HEK293 (cell line): ENCODE measurements around the gene ROCK1.

Experiments used
- BCL11A ChIP-seq: fragments of 450-650 bp; formaldehyde crosslinking; IDR thresholded peaks from 2 replicates; pipeline ENCODE4 v1.5.1; 2016; ENCODE audit warnings: low read depth, missing biosample characterization, missing genetic modification characterization
- GLI4 ChIP-seq: fragments of 450-650 bp; formaldehyde crosslinking; IDR thresholded peaks from 2 replicates; pipeline ENCODE4 v1.5.1; 2016; ENCODE audit warnings: missing biosample characterization, missing genetic modification characterization
- IKZF3 ChIP-seq: fragments of 450-650 bp; IDR thresholded peaks from 2 replicates; pipeline ENCODE4 v1.5.0; 2018; ENCODE audit warnings: missing biosample characterization, mild to moderate bottlenecking, missing genetic modification characterization, moderate library complexity
- KLF10 ChIP-seq: fragments of 450-650 bp; IDR thresholded peaks from 2 replicates; pipeline ENCODE4 v1.5.1; 2018; ENCODE audit warnings: missing biosample characterization, mild to moderate bottlenecking, missing genetic modification characterization
- ZBTB7A ChIP-seq: fragments of 450-650 bp; formaldehyde crosslinking; IDR thresholded peaks from 2 replicates; pipeline ENCODE4 v1.5.1; 2016; ENCODE audit warnings: low read depth, missing biosample characterization, missing genetic modification characterization
- ZNF311 ChIP-seq: fragments of 450-650 bp; formaldehyde crosslinking; IDR thresholded peaks from 2 replicates; pipeline ENCODE4 v1.5.1; 2017; ENCODE audit warnings: missing biosample characterization, missing genetic modification characterization, borderline replicate concordance
- ZNF501 ChIP-seq: fragments of 450-650 bp; formaldehyde crosslinking; IDR thresholded peaks from 2 replicates; pipeline ENCODE4 v1.5.1; 2016; ENCODE audit warnings: missing biosample characterization, missing genetic modification characterization
- ZNF549 ChIP-seq: fragments of 450-650 bp; IDR thresholded peaks from 2 replicates; pipeline ENCODE4 v1.5.1; 2018; ENCODE audit warnings: missing biosample characterization, missing genetic modification characterization, mild to moderate bottlenecking, inconsistent platforms, moderate library complexity
- ZNF654 ChIP-seq: fragments of 450-650 bp; formaldehyde crosslinking; IDR thresholded peaks from 2 replicates; pipeline ENCODE4 v1.5.1; 2016; ENCODE audit warnings: low read depth, missing biosample characterization, missing genetic modification characterization
- TF ChIP-seq, protein P1 (sequence below): fragments of 450-650 bp; formaldehyde crosslinking; IDR thresholded peaks from 2 replicates; pipeline ENCODE4 v1.5.1; 2016; ENCODE audit warnings: missing biosample characterization, missing genetic modification characterization
- TF ChIP-seq, protein P2 (sequence below): fragments of 450-650 bp; formaldehyde crosslinking; IDR thresholded peaks from 2 replicates; pipeline ENCODE4 v1.5.1; 2016; ENCODE audit warnings: missing biosample characterization, missing genetic modification characterization
- TF ChIP-seq, protein P3 (sequence below): sonication (generic); formaldehyde crosslinking; IDR thresholded peaks from 2 replicates; pipeline ENCODE4 v1.8.1; 2022; ENCODE audit warnings: mild to moderate bottlenecking, moderate library complexity, missing genetic modification reagents
- TF ChIP-seq, protein P4 (sequence below): fragments of 450-650 bp; formaldehyde crosslinking; IDR thresholded peaks from 2 replicates; pipeline ENCODE4 v1.5.1; 2016; ENCODE audit warnings: missing biosample characterization, missing genetic modification characterization

DNA sequence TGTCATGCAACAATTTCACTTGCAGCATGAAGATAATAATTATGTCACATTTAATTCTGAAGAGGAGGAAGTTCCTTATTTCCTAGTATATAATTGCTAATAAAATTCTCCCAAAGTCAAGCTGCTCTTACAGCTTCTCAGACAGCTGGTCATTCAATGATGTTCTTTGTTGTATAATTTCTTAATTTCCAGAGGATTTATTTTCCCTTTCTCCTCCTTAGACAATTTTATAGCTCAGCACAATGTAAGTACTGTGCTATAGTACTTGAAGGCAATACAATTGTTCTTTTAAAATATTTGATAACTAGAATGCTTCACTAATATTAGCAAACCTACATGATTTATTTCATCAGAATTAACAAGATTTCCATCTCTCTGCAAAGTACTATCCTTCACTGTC is 73.4 kb downstream of the ROCK1 start:
- no peak for TF ChIP-seq ZNF501
- no peak for TF ChIP-seq ZNF549 (tag by site-specific recombination)
- TF ChIP-seq ZBTB7A (tag by site-specific recombination): no peak
- TF ChIP-seq, protein P1, sequence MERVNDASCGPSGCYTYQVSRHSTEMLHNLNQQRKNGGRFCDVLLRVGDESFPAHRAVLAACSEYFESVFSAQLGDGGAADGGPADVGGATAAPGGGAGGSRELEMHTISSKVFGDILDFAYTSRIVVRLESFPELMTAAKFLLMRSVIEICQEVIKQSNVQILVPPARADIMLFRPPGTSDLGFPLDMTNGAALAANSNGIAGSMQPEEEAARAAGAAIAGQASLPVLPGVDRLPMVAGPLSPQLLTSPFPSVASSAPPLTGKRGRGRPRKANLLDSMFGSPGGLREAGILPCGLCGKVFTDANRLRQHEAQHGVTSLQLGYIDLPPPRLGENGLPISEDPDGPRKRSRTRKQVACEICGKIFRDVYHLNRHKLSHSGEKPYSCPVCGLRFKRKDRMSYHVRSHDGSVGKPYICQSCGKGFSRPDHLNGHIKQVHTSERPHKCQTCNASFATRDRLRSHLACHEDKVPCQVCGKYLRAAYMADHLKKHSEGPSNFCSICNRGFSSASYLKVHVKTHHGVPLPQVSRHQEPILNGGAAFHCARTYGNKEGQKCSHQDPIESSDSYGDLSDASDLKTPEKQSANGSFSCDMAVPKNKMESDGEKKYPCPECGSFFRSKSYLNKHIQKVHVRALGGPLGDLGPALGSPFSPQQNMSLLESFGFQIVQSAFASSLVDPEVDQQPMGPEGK (tag by site-specific recombination): no peak
- TF ChIP-seq BCL11A (tag by site-specific recombination): no peak
- TF ChIP-seq, protein P2, sequence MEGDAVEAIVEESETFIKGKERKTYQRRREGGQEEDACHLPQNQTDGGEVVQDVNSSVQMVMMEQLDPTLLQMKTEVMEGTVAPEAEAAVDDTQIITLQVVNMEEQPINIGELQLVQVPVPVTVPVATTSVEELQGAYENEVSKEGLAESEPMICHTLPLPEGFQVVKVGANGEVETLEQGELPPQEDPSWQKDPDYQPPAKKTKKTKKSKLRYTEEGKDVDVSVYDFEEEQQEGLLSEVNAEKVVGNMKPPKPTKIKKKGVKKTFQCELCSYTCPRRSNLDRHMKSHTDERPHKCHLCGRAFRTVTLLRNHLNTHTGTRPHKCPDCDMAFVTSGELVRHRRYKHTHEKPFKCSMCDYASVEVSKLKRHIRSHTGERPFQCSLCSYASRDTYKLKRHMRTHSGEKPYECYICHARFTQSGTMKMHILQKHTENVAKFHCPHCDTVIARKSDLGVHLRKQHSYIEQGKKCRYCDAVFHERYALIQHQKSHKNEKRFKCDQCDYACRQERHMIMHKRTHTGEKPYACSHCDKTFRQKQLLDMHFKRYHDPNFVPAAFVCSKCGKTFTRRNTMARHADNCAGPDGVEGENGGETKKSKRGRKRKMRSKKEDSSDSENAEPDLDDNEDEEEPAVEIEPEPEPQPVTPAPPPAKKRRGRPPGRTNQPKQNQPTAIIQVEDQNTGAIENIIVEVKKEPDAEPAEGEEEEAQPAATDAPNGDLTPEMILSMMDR: no peak
- TF ChIP-seq GLI4: no peak
- TF ChIP-seq, protein P3, sequence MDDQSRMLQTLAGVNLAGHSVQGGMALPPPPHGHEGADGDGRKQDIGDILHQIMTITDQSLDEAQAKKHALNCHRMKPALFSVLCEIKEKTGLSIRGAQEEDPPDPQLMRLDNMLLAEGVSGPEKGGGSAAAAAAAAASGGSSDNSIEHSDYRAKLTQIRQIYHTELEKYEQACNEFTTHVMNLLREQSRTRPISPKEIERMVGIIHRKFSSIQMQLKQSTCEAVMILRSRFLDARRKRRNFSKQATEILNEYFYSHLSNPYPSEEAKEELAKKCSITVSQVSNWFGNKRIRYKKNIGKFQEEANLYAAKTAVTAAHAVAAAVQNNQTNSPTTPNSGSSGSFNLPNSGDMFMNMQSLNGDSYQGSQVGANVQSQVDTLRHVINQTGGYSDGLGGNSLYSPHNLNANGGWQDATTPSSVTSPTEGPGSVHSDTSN (CRISPR knock-in tag): no peak
- TF ChIP-seq ZNF311 (tag by site-specific recombination): no peak
- no peak for TF ChIP-seq KLF10 (tag by site-specific recombination)
- TF ChIP-seq ZNF654 (tag by site-specific recombination): no peak
- TF ChIP-seq, protein P4, sequence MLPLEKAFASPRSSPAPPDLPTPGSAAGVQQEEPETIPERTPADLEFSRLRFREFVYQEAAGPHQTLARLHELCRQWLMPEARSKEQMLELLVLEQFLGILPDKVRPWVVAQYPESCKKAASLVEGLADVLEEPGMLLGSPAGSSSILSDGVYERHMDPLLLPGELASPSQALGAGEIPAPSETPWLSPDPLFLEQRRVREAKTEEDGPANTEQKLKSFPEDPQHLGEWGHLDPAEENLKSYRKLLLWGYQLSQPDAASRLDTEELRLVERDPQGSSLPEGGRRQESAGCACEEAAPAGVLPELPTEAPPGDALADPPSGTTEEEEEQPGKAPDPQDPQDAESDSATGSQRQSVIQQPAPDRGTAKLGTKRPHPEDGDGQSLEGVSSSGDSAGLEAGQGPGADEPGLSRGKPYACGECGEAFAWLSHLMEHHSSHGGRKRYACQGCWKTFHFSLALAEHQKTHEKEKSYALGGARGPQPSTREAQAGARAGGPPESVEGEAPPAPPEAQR (tag by site-specific recombination): no peak
- TF ChIP-seq IKZF3: no peak
